ENCODE data around the gene SORL1.

Gene SORL1

DNA sequence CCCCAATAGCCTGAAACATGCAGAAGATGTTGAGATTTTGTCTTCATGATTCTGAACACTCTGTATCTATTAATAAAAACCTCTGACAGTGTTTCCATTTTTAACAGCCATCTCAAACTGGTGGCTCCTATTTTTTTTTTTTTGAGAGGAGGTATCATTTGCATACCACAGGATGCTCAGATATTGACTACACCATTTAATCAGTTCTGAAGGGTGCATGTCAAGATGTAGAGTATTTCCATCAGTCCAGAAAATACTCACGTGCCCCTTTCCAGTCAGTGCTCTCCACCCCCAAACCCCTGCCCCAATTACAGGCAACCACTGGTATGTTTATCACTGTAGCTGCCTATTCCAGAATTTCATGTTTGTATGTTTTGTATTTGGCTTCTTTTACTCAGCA, 85.9 kb downstream of the SORL1 start:
- DNase-seq = no peak

DNA sequence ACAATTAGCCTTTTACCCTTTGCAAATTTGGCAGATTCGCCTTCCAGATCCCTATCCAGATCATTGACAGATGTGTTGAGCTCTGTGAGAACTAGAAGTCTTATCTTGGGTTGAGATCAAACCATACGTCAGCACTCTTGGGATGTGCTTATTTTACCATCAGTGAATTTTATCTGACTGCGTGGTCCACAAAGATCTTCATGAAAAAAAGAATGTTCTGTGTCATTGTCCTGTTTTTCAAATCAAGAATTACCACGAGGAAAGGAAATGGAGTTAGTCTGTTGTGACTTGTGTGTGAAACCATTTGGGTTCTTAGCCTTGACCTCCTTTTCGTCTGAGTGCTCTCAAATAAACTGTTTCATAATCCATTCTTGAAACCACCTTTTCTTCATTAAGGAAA, 86.9 kb downstream of the SORL1 start:
- DNase-seq = no peak

DNA sequence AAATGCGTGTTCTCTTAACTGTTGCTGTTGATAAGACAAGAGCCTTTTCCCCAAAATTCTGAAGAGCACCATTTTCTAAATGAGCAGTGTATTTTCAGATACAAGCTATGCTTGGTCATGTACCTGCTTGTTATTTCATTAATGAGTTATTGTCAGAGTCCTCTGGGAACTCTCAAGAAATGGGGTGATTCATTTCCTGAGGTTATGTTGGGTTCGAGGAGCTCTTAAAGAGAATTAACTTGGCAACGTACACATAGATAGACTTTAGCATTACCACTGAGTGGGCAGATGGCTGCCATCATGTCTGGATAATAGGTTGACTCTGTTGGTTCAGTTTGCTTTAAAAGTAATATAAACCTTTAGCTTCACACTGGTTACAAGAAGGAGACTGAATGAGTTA, 88.5 kb downstream of the SORL1 start:
- DNase-seq = no peak

DNA sequence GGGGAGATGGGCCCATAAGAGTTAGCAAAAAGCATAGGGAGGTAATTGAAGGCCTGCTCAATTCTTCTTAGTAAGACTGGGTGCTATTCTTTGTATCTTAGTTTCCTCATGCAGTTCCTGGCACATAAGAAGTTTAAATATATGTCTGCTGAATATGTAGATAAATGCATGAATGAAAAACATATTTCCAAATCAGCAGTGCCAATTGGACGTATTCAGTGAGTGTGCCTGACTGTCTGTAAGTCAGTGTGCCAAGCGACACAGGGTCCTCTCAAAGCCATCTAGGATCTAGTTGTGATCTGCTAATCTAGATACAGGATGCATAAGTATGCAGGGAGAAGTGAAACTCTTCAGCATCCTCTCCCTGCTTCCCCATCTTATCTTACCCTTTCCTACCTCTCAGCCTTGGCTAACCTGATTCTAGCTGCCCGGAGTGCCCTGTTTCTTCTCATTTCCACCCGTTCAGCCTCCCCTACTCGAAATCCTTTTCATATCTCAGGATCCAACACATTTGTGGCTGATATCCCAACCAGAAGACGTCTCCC, 91.8 kb downstream of the SORL1 start:
- no peak for DNase-seq

DNA sequence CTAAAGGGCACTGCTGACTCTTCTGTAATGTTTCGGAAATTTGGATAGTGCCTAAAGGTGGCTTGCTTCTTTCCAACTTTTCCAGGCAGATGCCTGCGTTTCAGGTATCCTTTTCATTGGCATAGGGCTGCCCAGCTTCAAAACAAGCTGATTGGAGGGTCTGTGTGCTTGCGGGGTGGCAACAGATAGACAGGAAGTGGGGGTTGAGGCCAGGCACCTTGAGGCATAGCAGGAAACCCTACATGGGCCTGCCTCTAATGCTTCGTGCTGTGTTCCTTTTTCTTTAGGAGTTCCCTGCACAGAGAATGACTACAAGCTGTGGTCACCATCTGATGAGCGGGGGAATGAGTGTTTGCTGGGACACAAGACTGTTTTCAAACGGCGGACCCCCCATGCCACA, 92.8 kb downstream of the SORL1 start:
- no peak for DNase-seq

DNA sequence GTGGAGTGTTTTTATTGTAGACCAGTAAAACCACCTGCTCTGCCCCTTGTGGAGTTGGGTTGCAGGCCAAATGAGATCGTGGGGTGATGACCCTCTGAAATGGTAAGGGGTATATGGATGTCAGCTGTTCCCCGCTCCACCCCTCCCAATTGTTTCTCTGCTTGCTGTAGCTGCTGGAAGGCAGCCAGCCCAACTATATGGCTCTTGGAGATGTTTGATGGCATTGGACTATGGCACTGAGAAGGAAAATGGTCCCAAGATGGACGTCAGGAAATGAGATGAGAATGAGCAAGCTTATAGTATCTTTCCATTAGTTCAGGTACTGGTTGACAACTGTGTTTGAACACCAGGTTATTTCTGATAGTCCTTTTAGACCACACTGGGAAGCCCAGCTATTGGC, 95.5 kb downstream of the SORL1 start:
- no peak for DNase-seq

DNA sequence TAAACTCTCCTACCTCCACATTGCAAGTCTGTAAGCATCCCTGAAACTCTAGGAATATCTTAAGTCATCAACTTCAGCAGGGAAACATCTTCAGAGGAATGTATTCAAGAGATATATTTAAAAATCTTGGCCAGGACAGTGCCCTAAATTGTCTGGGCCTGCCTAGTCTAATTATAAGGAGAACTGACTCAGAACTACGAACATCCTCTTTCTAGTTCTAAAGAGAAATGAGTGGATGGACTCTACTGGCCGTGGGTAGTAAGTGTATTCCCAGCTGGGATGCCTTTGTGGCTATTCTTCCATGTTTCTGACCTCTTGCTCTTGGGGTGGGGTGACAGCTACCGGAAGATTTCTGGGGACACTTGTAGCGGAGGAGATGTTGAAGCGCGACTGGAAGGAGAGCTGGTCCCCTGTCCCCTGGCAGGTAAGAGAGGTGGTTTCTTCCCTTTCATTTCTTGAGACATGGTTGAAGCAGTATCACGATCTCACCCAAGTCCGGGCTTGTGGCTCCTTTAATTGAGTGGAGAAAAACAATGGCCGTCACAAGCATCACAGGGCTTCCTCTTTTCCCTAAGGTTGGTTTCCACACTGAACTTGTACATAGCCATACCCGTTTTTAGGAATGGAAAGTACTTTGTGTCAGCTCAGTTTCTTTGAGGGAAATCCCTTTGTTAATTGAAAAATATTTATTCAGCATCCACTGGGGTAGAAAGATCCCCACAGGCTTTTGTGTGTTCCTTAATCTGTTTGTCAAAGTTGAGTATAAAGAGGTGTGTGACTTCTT, 98.3 kb downstream of the SORL1 start:
- no peak for DNase-seq

DNA sequence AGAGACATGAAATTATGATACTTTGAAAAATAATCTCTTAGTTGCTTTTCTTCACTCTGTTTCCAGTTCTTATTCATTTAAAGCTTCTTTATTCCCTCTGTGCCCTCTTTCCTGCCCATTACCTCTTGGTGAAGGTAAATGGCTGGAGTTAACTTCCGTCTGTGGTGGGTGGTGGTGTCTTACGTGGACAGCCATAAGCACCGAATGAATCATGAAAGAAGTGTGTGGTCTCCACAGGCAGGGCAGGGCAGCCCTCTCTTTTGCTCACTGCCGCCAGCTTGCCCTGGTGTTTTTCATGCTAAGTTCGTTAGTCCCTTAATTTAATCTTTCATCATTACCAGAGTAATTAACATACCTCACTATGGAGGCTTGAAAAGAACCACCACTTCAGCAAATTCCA, 99.3 kb downstream of the SORL1 start:
- no peak for DNase-seq

DNA sequence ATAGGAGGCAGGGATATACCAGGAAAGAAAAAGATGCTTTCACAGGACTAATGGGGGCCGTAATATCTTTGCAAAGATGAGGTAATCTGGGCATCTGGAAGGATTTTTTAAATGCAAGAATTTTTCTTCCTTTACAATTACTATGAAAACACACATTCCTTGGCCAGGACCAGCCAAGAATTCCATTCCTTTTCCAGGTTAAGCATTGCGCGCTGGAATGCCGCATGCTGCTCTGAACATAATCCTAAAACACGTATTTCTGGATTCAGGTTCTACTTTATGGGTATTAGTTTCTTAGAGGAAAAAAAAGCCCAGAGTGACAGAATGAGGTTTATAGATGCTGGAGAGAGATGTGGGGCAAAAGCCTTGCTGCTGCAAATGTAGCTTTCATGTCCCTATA, 100.0 kb downstream of the SORL1 start:
- DNase-seq = no peak

DNA sequence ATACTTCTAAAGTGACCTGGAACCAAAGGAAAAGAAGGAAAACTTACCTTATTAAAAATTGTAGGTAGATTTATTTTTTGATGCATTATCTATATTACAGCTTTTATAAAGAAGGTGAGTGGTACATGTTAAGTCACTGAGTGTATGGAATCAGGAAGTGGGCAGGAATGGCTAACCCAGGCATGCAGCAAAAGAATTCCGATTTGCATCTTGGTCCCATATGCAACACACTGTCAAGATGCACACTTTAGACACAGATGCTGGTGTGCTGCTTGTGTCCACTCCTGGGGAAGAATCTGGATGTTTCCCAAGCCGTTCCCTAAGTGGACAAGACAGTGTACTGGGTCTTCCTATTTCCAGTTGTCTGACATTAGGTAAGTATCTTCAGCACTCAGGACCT, 100.5 kb downstream of the SORL1 start:
- no peak for DNase-seq

DNA sequence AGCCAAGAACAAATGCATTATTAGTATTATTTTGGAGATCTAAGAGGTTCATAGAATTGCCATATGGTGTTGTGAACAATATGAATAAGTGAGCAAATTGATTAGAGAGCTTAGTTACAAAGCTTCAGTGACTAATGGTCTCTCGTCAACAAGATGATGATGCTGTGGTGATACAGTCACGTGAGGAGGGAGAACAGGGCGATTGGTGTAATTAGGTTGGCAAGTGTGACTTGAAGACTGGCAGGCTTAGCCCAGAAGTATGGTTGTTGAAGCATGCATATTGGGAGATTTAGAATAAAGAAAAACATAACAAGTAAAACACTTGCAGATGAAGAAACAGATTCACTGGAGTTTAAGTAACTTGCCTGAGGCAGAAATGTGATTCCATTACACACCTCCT, 101.3 kb downstream of the SORL1 start:
- no peak for DNase-seq

DNA sequence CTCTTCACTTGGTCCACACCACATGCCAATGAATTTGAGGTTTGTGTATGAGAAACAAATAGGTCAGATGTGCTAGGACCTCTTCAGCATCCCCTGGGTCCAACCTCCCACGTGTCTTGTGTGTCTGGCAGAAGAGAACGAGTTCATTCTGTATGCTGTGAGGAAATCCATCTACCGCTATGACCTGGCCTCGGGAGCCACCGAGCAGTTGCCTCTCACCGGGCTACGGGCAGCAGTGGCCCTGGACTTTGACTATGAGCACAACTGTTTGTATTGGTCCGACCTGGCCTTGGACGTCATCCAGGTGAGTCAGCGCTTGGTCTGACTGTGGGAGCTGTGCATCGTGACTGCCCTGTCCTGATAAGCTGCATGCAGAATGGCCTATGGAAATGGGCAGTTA, 101.7 kb downstream of the SORL1 start:
- peak; percentile 63 for DNase-seq

DNA sequence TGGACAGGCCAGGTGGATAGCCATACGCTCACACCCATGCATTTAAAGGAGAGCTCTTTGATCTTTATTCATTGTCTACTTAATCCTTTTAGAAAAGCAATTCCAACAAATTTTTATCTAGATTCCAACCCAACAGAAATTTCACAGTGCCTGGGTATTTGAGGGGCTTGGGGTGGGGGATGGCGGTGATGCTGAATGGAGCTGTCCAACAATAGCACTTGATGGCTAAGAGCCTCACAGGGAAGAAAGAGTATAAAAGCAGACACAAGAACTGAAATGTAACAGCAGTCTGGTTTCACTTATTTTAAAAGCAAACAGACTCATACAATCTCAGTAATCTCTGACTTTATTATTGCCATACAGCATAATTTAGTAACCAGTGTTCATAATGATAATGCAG, 102.4 kb downstream of the SORL1 start:
- no peak for DNase-seq

DNA sequence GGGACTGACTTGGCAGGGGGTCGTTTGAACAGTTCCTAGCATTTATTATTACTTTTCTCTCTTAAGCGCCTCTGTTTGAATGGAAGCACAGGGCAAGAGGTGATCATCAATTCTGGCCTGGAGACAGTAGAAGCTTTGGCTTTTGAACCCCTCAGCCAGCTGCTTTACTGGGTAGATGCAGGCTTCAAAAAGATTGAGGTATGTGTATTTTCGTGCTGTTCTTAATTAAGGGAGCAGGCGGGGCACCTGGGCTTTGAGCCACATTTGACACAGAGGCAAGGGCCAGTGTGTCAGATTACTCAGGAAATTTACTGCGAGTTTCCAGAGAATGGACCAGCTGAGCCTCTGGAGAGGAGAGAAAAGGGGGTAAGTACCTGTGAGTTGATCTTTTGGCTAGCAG, 103.0 kb downstream of the SORL1 start:
- DNase-seq = peak; percentile 62

DNA sequence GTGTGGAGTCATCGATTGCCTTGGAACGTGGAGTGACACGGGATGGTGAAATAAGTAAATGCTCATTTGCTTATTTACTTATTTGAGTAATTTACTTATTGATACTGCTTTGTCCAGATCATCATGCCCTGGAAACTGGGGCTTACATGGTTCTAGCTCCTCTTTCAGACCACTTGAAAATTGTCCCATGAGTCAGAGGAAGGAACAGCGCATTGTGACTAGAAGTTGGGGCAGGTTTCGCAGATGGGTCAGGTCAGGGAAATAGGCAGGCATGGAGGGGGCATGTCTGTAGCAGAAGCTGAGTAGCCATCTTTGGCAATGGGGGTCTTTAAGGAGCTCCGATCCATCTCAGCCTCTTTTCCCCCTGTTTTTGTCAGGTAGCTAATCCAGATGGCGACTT, 104.8 kb downstream of the SORL1 start:
- DNase-seq = no peak

DNA sequence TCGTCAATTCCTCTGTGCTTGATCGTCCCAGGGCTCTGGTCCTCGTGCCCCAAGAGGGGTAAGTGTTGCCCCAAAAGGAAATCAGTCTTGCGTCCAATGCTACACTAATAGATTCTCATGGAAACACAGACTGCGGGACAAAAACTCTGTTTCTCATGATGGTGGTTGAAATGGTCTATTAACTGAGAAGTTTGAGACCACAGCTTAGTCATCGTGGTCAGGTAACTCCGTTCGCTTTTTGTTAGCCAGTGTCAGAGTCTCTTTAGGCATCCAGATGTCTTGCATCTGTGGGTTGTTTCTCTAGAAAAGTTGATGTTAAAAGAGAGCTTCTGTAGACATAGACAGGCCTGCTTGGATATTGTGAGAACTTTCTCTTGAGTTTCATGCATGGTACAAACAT, 105.2 kb downstream of the SORL1 start:
- DNase-seq = no peak

DNA sequence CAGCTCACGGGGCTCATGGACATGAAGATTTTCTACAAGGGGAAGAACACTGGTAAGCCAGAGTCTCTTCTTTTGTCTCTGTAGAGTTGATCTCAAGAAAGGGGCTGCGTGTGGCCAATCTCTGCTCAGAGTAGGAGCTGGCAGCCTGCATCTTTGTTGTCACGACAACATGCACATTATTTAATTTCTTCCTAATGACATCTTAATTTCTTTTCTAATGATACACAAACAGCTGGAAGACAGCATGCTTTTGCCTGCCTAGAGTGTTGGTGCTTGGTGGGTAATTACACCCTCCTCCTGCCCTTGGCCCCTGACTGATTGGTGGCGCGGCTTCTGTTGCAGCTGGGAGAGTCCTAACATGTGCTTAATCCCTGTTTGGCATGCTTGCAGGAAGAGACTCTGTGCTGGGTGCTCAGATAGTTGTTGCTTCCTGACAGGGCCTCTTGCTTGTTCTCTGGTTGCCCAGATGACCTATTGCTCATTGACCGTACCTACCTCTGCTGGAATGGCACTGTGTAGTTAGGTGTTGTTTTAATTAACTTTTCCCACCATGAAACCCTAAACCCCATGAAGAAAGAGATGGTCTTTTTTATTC, 107.6 kb downstream of the SORL1 start:
- DNase-seq = no peak

DNA sequence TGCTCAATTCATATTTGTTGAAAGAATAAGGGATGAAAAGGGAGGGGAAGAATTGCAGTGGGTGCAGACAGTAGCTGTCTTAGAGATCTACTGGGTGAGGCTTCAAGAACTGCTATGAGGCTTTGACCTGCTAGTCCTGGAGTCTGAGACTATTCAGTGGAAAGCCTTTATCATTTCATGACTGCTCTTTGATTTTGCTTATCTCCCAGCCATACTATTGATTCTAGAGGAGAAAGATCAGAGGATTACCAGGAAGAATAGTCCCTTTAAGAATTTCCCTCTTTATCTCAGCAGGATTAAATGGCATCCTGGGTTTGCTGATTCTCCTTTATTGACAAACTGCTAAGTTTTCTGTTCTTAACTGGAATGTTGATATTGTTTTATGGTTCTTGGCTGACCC, 108.1 kb downstream of the SORL1 start:
- no peak for DNase-seq

DNA sequence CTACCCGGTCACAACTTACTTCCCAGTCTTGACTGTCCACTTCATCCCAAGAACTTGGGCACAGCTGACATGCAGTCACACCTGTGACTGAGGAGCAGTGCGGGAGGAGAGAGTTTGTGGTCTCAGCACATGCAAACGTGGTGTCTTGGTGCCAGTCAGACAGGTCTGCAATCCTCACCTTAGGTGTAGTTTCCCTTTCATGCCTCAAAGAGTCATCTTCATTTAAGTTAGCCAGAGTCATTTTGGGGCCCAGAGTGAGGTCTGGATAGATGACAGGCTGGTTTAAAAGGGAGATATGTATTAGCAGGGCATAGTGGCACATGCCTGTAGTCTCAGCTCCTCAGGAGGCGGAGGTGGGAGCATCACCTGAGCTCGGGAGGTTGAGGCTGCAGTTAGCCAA, 109.1 kb downstream of the SORL1 start:
- DNase-seq = no peak

DNA sequence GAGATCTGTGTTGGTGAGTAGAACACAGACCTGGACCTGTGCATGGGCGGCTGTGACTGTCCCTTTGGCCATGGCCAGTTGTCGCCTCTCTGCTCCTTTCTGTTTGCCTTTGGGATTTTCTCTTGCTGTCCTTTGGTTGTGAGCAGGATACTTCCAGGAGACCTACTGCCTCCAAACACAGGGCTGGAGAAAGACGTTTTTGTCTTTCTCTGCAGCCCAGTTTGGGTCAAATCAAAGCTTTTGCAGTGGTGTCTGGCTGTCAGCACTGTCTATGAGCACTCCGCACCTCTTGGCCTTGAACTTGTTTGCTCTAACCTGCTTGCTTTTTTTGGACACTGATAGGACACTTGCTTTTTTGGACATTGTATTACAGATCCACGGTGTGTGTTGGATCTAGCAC, 109.6 kb downstream of the SORL1 start:
- DNase-seq = no peak

DNA sequence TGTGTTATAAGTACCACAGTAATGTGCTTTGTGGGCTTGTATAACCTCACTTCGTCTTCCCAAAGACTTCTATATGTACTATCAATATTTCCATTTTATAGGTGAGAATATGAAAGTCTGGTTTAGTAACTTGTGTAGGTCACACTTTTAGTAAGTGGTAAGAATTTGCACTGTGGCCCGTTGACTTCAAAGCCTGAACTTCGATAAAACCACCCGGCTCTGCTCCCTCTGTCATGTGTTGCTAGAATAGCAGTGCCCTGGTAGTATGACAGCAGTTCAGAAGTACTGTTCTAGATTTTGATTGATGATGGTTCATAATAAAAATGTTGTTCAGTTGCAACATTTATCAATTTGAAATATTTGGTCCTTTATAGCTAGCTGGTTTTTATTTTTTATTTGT, 110.9 kb downstream of the SORL1 start:
- DNase-seq = no peak

DNA sequence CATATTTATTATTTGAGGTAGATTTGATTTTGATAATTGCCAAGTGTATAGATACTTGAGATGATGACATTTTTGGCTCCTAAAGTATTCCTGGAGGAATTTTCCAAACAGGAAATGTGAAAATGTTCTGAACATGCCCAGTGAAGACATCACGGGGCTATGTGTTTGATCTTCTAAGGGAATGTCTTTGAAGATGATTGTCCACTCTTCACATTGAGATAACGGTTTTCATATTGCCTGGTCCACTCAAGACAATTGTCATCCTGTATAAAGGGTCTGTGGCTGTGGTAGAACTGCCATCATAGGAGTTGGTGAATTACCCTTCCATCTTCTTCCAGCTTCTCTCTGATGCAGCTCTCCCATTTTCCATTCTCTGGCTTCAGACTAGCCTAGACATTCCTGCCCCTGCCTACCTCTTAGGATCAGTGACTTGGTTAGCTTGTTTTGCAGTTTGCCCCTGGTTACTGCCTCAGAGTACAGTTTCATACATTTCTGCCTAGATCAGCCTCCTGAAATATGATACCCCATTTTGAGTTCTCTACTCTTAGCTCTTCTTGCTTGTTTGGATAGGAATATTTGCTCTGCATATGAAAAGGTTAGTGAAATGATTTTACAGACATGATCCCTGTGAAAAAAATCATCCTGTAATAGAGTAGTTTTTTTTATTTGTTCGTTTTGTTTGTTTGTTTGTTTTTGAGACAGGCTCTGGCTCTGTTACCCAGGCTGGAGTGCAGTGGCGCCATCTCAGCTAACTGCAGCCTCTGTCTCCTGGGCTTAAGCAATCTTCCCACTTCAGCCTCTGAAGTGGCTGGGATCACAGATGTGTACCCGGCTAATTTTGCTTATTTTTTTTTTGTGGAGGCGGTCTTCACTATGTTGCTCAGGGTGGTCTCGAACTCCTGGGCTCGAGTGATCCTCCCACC, 112.0 kb downstream of the SORL1 start:
- DNase-seq = peak; percentile 54

DNA sequence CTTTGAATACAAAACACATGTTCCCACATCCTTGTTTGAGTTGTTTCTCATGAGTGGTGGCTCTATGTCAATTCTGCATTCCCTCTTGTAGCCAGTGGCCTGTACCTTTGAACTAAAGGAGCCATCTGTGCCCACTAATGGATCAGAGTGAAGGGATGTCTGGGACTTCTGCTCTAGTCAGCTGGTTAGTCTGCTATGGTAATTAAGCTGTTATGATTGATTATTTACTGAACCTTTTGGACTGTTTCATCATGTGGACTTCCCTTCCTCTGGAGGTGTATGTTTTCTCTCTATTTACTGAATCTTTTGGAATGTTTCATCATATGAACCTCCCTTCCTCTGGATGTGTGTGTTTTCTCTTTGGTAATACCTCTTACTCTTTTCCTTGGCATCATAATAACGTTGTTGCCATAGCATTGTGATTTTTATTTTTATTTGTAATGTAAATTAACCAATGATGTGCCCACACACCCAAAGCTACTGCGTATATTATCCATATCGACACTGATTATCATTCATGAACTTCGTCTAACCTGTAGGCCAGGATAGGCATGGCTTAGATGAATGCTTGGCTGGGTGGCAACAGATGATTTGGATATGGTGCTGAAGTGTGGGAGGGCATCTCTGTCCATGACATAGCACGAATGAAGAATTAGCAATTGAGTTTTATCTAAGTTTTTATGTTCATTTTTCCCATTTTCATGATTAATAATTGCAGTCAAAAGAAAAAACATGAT, 113.0 kb downstream of the SORL1 start:
- DNase-seq = no peak

Data from DMS153 (cell line).